Uterus (tissue), 4 donors: ENCODE data around the gene ZNF630. TPM values are rescaled to one million over a fixed set of nuclear protein-coding genes. Genes with fewer than 3 reads are reported as not detected.

Experiments
- DNase-seq, 2 donors: peaks; one replicate each; pipeline ENCODE4 v3.0.0-alpha.2; 2019 to 2020
- H3K27ac ChIP-seq, 2 donors: fragments of 200-600 bp; sonication (generic); 1 replicate in 1 of 2; 2 replicates in 1 of 2; pipeline ENCODE4 v1.5.1; 2016 to 2018
- H3K27me3 ChIP-seq, 2 donors: fragments of 200-600 bp; sonication (generic); one replicate each; pipeline ENCODE4 v1.5.1; 2018 to 2019; ENCODE audit warnings: control low read depth in 1 of 2
- H3K36me3 ChIP-seq, 2 donors: fragments of 200-600 bp; sonication (generic); one replicate each; pipeline ENCODE4 v1.5.1; 2019; ENCODE audit warnings: control low read depth in 1 of 2
- H3K4me1 ChIP-seq, 2 donors: fragments of 200-600 bp; sonication (generic); one replicate each; pipeline ENCODE4 v1.5.1; 2018 to 2019; ENCODE audit warnings: control low read depth in 1 of 2
- H3K4me3 ChIP-seq, 2 donors: fragments of 200-600 bp; sonication (generic); 1 replicate in 1 of 2; 2 replicates in 1 of 2; pipeline ENCODE4 v1.5.1; 2018 to 2019; ENCODE audit warnings: mild to moderate bottlenecking in 1 of 2
- H3K9me3 ChIP-seq, 2 donors: fragments of 200-600 bp; sonication (generic); one replicate each; pipeline ENCODE4 v1.5.1; 2019; ENCODE audit warnings: control low read depth in 1 of 2
- POLR2A ChIP-seq, 2 donors: fragments of 450-650 bp; IDR thresholded peaks; one replicate each; pipeline ENCODE4 v1.6.1; 2016; ENCODE audit warnings: antibody characterized with exemption in 2 of 2, mild to moderate bottlenecking in 1 of 2, moderate library complexity in 1 of 2
- intact Hi-C: fragments of 100-400 bp; cut with DNase I; formaldehyde crosslinking; loops from one replicate; pipeline ENCODE4 v1.15.1; 2023; ENCODE audit warnings: low total_unique reads
- total RNA-seq, 4 donors: library from RNA; depleted of rRNA in 3 of 4; stranded (reverse); fragments of >200 nt in 3 of 4; gene quantifications; one replicate each; pipeline versions ENCODE4 v1.1.0 to v1.2.4, GENCODE V29; 2014 to 2023
- TF ChIP-seq, protein P1 (sequence below), 4 experiments: fragments of 200-600 bp in 2 of 4; fragments of 450-650 bp in 2 of 4; sonication (generic) in 2 of 4; IDR thresholded peaks; one replicate each; pipeline ENCODE4 v1.5.1; 2016 to 2019; ENCODE audit warnings: antibody characterized with exemption in 4 of 4, mild to moderate bottlenecking in 2 of 4, moderate library complexity in 1 of 4
- donor health status: DM: yes; HTN: yes; CAD: no.

The ZNF630 gene
- total RNA-seq, 4 donors from 2014 or later, result 1.5 to 5.9 (median 4.3) TPM

DNA sequence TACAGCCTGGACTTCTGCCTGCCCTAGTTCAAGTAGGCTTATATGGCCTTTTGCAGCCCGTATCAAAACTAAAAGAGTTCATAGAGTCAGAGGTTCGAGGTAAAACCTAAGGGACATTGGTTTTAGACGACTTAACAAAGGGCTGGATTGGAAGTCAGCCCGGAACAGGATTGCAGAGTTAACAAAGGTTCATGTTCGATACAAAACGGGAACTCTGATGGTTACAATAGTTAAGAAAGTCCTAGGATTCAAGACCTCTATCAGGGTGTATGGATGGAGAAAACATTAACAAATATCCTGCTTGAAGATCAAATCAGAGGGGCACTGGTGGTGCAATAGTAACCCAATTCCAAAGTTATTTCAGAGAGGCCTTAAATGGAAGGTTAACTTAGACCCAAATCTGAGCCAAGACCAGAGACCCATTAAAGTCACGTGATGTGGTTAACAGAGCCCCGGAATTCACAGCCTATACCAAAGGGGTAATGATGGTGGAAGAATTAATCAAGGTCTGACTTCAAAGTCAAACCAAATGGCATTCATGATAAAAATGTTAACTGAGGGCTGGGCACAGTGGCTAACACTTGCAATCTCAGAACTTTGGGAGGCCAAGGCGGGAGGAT is 656 bp upstream of the ZNF630 start:
- no peaks in the 10 kb centered on the region for H3K36me3 ChIP-seq
- TF ChIP-seq POLR2A (IDR thresholded peaks at IDR 0.05), result no peak
- TF ChIP-seq, protein P1, sequence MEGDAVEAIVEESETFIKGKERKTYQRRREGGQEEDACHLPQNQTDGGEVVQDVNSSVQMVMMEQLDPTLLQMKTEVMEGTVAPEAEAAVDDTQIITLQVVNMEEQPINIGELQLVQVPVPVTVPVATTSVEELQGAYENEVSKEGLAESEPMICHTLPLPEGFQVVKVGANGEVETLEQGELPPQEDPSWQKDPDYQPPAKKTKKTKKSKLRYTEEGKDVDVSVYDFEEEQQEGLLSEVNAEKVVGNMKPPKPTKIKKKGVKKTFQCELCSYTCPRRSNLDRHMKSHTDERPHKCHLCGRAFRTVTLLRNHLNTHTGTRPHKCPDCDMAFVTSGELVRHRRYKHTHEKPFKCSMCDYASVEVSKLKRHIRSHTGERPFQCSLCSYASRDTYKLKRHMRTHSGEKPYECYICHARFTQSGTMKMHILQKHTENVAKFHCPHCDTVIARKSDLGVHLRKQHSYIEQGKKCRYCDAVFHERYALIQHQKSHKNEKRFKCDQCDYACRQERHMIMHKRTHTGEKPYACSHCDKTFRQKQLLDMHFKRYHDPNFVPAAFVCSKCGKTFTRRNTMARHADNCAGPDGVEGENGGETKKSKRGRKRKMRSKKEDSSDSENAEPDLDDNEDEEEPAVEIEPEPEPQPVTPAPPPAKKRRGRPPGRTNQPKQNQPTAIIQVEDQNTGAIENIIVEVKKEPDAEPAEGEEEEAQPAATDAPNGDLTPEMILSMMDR (IDR thresholded peaks at IDR 0.05), result no peak
- intact Hi-C loops, result no loop called here
- H3K4me1 ChIP-seq, result no peaks in the 10 kb centered on the region
- peak overlapping the region; percentile 82 to 85 for H3K27ac ChIP-seq
- no peaks in the 10 kb centered on the region for H3K9me3 ChIP-seq
- no peaks in the 10 kb centered on the region for H3K27me3 ChIP-seq
- DNase-seq, result no peak
- peak overlapping the region; percentile 49 to 50 for H3K4me3 ChIP-seq

DNA sequence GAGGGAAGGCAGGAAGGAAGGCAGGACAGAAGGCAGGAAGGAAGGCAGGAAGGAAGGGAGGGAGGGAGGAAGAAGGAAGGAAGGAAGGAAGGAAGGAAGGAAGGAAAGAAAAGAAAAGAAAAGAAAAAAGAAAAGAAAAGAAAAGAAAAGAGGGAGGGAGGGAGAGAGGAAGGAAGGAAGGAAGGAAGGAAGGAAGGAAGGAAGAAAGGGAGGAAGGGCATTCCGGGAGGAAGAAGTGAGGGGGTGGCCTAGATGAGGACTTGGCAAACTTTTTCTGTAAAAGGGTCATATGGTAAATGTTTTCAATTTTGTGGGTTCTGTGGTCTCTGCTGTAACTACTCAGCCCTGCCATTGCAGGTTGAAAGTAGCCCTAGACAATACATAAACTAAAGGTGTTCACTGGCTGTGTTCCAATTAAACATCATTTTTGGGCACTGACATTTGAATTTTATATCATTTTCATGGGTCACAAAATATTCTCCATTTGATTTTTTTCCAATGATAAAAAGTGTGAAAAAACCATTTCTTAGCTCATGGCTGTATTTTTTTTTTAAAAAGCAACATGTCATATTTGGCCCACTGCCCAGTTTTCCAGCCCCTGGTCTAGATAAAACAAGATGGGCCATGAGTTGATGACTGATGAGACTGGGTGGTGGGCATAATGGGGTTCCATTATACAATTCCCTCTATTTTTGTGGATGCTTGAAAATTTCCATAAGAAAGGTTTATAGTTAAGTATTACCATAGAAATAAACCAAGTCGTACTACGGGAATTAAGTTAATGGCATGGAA is 3.1 kb downstream of the ZNF630 start:
- no peak overlapping the region for H3K27ac ChIP-seq
- no peak for DNase-seq
- intact Hi-C loops, result no loop called here
- no peak overlapping the region for H3K4me3 ChIP-seq
- H3K9me3 ChIP-seq, result no peaks in the 10 kb centered on the region
- H3K36me3 ChIP-seq, result no peaks in the 10 kb centered on the region
- H3K4me1 ChIP-seq, result no peaks in the 10 kb centered on the region
- H3K27me3 ChIP-seq, result no peaks in the 10 kb centered on the region
- TF ChIP-seq POLR2A (IDR thresholded peaks at IDR 0.05), result no peak
- TF ChIP-seq, protein P1 (IDR thresholded peaks at IDR 0.05), result no peak

DNA sequence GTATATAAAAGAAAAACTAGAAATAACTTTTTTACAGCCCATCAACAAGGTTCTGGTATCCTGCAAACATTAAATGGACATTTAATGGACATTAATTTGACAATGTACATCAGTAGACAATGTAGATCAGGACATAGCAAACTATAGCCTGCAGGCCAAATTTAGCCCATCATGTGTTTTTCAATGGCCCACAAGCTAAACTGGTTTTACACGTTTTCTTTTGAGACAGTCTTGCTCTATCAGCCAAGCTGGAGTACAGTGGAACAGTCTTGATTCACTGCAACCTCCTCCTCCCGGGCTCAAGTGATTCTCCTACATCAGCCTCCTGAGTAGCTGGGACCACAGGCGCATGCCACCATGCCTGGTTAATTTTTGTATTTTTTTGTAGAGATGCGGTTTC is 7.2 kb downstream of the ZNF630 start:
- intact Hi-C loops, result no loop called here
- no peaks in the 10 kb centered on the region for H3K4me1 ChIP-seq

DNA sequence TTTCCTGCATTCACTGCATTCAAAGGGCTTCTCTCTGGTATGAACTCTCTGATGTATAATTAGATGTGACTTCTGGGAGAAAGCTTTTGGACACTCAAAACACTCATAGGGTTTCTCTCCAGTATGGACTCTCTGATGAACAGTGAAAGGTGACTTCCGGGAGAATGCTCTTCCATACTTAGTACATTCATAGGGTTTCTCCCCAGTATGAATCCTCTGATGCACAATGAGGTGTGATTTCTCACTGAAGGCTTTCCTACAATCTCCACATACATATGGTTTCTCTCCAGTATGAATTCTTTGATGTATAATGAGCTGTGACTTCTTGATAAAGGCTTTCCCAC is 12.2 kb downstream of the ZNF630 start:
- TF ChIP-seq, protein P1 (IDR thresholded peaks at IDR 0.05), result no peak
- TF ChIP-seq POLR2A (IDR thresholded peaks at IDR 0.05), result no peak
- intact Hi-C loops, result no loop called here
- Histone ChIP-seq H3K4me3 (no peak overlapping the region), H3K4me1 (no peaks in the 10 kb centered on the region), H3K27ac (no peak overlapping the region), H3K9me3 (no peaks in the 10 kb centered on the region), H3K27me3 (no peaks in the 10 kb centered on the region), H3K36me3 (no peaks in the 10 kb centered on the region)
- DNase-seq, result no peak

More for the DNA sequence above, 7.2 kb downstream of the ZNF630 start:
- no peaks in the 10 kb centered on the region for H3K9me3 ChIP-seq
- no peak overlapping the region for H3K27ac ChIP-seq
- H3K27me3 ChIP-seq, result no peaks in the 10 kb centered on the region
- H3K4me3 ChIP-seq, result no peak overlapping the region
- no peak for DNase-seq
- no peaks in the 10 kb centered on the region for H3K36me3 ChIP-seq
- no peak for TF ChIP-seq POLR2A (IDR thresholded peaks at IDR 0.05)
- TF ChIP-seq, protein P1 (IDR thresholded peaks at IDR 0.05), result no peak

DNA sequence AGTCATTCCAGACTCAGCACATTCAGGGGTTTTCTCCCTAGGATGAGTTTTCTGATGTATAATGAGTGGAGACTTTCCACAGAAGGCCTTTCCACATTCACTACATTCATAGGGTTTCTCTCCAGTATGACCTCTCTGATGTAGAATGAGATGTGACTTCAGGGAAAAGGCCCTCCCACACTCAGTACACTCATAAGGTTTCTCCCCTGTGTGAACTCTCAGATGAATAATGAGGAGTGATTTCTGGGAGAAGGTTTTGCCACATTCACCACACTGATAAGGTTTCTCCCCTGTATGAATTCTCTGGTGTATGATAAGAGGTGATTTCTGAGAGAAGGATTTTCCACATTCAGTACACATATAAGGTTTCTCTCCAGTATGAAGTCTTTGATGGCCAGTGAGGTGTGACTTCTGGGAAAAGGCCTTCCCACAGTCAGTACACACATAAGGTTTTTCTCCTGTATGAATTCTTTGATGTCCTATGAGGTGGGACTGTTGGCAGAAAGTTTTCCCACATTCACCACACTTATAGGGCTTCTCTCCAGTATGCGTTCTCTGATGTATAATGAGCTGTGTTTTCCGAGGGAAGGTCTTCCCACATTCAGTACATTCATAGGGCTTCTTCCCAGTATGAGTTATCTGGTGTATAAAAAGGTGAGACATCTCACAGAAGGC is 12.7 kb downstream of the ZNF630 start:
- TF ChIP-seq, protein P1 (IDR thresholded peaks at IDR 0.05), result no peak
- no peak for TF ChIP-seq POLR2A (IDR thresholded peaks at IDR 0.05)
- no peak overlapping the region for H3K4me3 ChIP-seq
- H3K36me3 ChIP-seq, result no peaks in the 10 kb centered on the region
- H3K4me1 ChIP-seq, result no peaks in the 10 kb centered on the region
- no peaks in the 10 kb centered on the region for H3K27me3 ChIP-seq
- H3K9me3 ChIP-seq, result no peaks in the 10 kb centered on the region
- no peak overlapping the region for H3K27ac ChIP-seq
- no peak for DNase-seq
- intact Hi-C loops, result no loop called here
